PFSK-1 (cell line): Measurements from ENCODE around the gene DGKB.

Experiments used
- POLR2AphosphoS5 ChIP-seq: IDR thresholded peaks from 2 replicates; pipeline ENCODE4 v1.6.1; 2012; ENCODE audit warnings: low read depth, mild to moderate bottlenecking, control low read depth, low read length, moderate library complexity
- TF ChIP-seq, protein P1 (sequence below), 2 experiments: IDR thresholded peaks; 2 replicates each; pipeline versions ENCODE4 v1.6.1 to v1.8.0; 2011 to 2012; ENCODE audit warnings: low read depth in 2 of 2, low read length in 2 of 2, control low read depth in 1 of 2, inconsistent platforms in 1 of 2, mild to moderate bottlenecking in 1 of 2, moderate library complexity in 1 of 2; ENCODE audit not compliant: insufficient read depth in 1 of 2

GRCh38 chr7:14199336-14199735 is 703.2 kb downstream of the DGKB start:
- TF ChIP-seq, protein P1, sequence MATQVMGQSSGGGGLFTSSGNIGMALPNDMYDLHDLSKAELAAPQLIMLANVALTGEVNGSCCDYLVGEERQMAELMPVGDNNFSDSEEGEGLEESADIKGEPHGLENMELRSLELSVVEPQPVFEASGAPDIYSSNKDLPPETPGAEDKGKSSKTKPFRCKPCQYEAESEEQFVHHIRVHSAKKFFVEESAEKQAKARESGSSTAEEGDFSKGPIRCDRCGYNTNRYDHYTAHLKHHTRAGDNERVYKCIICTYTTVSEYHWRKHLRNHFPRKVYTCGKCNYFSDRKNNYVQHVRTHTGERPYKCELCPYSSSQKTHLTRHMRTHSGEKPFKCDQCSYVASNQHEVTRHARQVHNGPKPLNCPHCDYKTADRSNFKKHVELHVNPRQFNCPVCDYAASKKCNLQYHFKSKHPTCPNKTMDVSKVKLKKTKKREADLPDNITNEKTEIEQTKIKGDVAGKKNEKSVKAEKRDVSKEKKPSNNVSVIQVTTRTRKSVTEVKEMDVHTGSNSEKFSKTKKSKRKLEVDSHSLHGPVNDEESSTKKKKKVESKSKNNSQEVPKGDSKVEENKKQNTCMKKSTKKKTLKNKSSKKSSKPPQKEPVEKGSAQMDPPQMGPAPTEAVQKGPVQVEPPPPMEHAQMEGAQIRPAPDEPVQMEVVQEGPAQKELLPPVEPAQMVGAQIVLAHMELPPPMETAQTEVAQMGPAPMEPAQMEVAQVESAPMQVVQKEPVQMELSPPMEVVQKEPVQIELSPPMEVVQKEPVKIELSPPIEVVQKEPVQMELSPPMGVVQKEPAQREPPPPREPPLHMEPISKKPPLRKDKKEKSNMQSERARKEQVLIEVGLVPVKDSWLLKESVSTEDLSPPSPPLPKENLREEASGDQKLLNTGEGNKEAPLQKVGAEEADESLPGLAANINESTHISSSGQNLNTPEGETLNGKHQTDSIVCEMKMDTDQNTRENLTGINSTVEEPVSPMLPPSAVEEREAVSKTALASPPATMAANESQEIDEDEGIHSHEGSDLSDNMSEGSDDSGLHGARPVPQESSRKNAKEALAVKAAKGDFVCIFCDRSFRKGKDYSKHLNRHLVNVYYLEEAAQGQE (IDR thresholded peaks at IDR 0.05; ENCODE audit: insufficient read depth in 1 of 2, low read depth in 2 of 2, low read length in 2 of 2) = no peak
- no peak for TF ChIP-seq POLR2AphosphoS5
